Forelimb muscle (tissue), 1 donor: ENCODE results near the gene YES1. TPM values are rescaled to one million over a fixed set of nuclear protein-coding genes. Genes with fewer than 3 reads are reported as not detected.
A peak's percentile ranks its signal among the peaks of the same experiment; 100 is the strongest.

Source experiments
- DNase-seq: peaks from one replicate; pipeline ENCODE4 v3.0.0-alpha.2; 2013; ENCODE audit warnings: low read depth
- polyA plus RNA-seq: library from polyadenylated mRNA; unstranded; fragments of 120-200 nt; gene quantifications from one replicate; pipeline ENCODE4 v1.2.1, GENCODE V29; 2013; ENCODE audit not compliant: insufficient read length

YES1 gene
- polyA plus RNA-seq, 1 donor = 45.3 TPM

DNA sequence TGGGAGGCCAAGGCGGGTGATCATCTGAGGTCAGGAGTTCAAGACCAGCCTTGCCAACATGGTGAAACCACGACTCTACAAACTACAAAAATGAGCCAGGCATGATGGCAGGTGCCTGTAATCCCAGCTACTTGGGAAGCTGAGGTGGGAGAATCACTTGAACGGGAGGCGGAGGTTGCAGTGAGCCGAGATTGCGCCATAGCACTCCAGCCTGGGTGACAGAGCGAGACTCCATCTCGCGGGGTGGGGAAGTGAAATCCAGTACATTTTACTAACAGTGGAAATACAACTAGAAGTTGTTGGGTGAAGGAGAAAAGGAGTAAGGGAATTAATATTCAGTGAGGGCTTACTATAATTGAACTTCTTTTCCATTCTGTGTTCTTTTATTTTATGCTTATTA is 86.4 kb downstream of the YES1 start:
- no peak for DNase-seq

DNA sequence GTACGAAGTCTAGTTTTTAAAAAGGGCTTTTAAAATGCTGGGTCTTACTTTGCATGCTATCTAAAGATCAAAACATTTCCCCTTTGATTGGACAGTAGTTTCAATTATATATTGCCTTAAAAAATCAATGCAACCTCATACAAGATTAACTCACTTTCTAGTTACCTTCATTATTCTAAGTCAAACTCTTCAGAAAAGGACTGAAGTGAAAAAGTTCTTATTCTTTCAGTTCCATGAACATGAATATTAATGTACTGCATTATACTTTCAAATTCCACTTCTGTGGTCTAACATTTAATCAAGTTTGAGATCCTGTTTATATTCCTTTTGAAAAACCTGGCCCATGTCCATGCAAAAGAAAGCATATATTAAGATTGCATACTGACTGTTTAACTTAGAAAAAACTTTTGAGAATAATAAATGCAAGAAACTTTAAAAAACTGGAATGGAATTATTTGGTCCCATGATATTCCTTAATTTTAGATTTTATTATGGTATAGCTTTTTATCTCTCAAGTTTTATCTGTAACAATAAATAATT is 88.4 kb downstream of the YES1 start:
- DNase-seq = no peak

DNA sequence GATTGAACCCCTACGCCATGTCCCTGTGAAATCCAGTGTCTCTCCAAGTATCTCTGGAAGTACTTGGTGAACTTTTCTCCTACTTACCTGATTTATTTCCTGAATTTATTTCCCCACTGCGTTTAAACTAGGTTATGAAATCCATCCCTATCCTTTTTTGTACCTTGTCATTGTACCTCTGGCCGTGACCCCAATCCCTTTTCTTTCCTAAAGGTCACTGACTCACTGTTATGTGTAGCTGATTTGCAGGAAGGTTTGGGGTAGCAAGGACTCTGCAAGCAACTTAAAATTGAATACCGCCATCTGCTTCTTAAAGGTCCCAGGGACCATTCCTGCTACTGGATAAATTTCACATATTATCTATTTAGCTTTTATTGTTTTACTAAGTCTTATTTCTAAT is 95.0 kb downstream of the YES1 start:
- no peak for DNase-seq

GRCh38 chr18:715626-716025 is 96.4 kb downstream of the YES1 start:
- no peak for DNase-seq

GRCh38 chr18:713135-713490 is 98.9 kb downstream of the YES1 start:
- DNase-seq = no peak

GRCh38 chr18:712401-713134 is 99.5 kb downstream of the YES1 start, which contains the start of gene ENOSF1:
Gene ENOSF1 (minus strand): TSS chr18:712630. CDS start chr18:712587, 43 bp downstream.
- DNase-seq = no peak

DNA sequence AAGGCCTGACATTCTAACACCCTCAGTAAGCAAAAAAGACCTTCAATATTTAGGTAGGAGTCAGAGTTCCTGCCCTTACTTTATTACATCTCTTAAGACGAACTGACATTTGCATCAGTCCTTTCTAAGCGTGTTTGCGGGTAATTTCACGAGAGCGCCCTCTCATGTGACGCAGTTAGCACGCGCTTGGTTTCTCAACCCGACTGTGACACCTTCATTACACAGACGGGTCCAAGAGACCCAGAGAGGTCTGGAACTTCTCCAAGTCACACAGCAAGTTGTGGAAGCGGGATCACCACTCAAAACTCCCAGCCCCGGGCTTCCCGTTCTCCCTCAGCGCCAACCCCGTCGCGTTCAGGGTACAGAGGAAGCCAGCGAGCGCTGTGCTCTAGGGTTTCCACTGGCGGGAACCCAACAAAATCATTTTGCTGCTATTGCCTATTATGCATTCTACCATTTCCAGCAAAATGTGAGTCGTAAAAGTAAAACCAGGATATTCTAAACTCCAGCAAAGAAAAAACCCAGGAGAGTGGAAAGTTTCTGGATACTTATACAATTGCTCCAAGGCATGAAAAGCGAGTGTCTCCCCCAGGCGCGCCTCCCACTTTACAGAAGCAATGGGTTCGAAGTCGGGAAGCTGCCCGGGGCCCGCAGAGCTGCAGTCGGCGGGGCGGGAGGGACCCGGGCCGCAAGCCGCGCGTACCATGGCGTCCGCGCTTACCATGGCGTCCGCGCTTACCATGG is 100.2 kb downstream of the YES1 start:
- DNase-seq = peak; percentile 55

- DNase-seq = no peak
Observed at GRCh38 chr18:711310-711656, 100.8 kb downstream of the YES1 start.

- no peak for DNase-seq
Observed at GRCh38 chr18:710418-711300, 101.4 kb downstream of the YES1 start.

GRCh38 chr18:709771-710170 is 102.3 kb downstream of the YES1 start:
- DNase-seq = no peak

DNA sequence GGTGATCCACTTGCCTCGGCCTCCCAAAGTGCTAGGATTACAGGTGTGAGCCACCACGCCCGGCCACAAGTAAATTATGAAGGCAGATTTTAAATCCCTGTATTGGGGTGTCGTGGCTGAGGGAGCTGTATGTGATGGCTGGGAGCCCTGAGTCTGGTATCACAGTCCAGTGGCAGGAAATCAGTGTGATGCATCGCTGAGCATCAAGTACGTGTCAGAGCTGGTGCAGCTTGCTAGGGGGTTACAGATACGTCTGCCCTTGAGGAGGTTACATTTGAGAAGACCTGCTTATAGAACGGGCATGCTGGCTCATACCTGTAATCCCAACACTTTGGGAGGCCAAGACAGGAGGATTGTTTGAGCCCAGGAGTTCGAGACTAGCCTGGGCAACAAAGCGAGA is 103.9 kb downstream of the YES1 start:
- no peak for DNase-seq

DNA sequence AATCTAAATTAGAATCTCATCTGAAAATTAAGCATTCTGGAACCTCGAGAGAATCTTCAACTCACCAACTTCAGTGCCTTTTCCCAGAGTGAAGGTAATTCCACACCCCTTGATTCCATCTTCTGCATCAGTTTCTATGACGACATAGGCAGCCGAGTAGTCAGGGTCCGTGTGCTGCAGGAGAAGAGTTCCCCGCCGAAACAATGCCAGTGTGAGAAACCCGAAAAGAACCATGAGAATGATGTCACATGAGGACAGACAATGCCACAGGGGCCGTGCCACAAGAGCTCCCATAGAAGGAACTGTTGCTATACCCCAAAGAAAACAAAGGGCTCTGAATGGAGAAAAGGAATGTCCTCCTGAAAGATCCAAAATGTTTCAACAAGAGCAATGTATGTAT is 105.6 kb downstream of the YES1 start:
- no peak for DNase-seq

GRCh38 chr18:703213-703967 is 108.7 kb downstream of the YES1 start:
- DNase-seq = no peak

DNA sequence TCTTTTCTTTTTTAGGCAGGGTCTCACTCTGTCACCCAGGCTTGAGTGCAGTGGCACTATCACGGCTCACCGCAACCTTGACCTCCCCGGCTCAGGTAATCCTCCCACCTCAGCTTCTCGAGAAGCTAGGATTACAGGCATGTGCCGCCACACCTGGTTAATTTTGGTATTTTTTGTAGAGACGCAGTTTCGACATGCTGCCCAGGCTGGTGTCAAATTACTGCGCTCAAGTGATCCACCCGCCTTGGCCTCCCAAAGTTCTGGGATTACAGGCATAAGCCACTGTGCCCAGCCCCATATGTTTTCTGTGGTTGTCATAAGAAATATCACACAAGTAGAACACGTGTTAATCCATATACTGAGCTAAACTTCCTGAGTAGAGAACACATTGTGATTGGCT is 114.2 kb downstream of the YES1 start:
- no peak for DNase-seq

DNA sequence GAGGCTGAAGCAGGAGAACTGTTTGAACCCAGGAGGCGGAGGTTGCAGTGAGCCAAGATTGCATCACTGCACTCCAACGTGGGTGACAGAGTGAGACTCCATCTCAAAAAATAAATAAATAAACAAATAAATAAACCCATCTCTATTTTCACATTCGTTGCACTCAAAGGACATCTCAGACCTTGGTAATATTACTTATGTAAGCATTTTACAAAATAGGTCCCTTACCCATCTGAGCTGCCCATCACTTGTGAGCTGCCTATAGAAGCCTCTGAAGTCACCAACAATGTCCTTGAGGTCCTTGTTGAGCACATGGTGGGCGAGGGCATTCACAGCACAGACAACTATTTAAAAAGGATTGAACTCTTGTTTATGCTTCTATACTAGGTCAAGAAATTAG is 115.0 kb downstream of the YES1 start:
- no peak for DNase-seq

GRCh38 chr18:693466-694187 is 118.4 kb downstream of the YES1 start:
- no peak for DNase-seq

- DNase-seq = no peak
Observed at GRCh38 chr18:692824-693223, 119.2 kb downstream of the YES1 start.

GRCh38 chr18:688323-688722 is 123.7 kb downstream of the YES1 start:
- DNase-seq = no peak

GRCh38 chr18:686339-687111 is 125.5 kb downstream of the YES1 start:
- no peak for DNase-seq

- DNase-seq = no peak
Observed at GRCh38 chr18:685438-685837, 126.6 kb downstream of the YES1 start.
